HepG2 (cell line): ENCODE results near the gene ANKRD11. TPM values are rescaled to one million over a fixed set of nuclear protein-coding genes. Genes with fewer than 3 reads are reported as not detected.

Experiments used
- ATF6 ChIP-seq: sonication (generic); formaldehyde crosslinking; conservative IDR thresholded peaks from 2 replicates; pipeline ENCODE4 v1.4.0; 2020; ENCODE audit warnings: missing genetic modification reagents
- CAMTA2 ChIP-seq: sonication (generic); formaldehyde crosslinking; IDR thresholded peaks from 2 replicates; pipeline ENCODE4 v1.4.0; 2020; ENCODE audit warnings: mild to moderate bottlenecking, missing genetic modification reagents, borderline replicate concordance
- CEBPG ChIP-seq: IDR thresholded peaks from 2 replicates; pipeline ENCODE4 v1.6.1; 2016
- ETV5 ChIP-seq: IDR thresholded peaks from 2 replicates; pipeline ENCODE4 v1.6.1; 2018; ENCODE audit warnings: missing biosample characterization, missing genetic modification reagents, inconsistent platforms, borderline replicate concordance
- HNF4A ChIP-seq: sonication (generic); formaldehyde crosslinking; IDR thresholded peaks from 2 replicates; pipeline ENCODE4 v1.4.0; 2020; ENCODE audit warnings: missing genetic modification reagents
- HNRNPLL ChIP-seq: fragments of 200-400 bp; formaldehyde crosslinking; IDR thresholded peaks from 2 replicates; pipeline ENCODE4 v1.6.1; 2017; ENCODE audit warnings: mild to moderate bottlenecking, low read depth, low read length; ENCODE audit not compliant: poor library complexity, severe bottlenecking
- LRRFIP1 ChIP-seq: sonication (generic); formaldehyde crosslinking; conservative IDR thresholded peaks from 2 replicates; pipeline ENCODE4 v1.4.0; 2020; ENCODE audit warnings: missing genetic modification reagents
- MAZ ChIP-seq, 2 experiments: sonication (generic) in 1 of 2; formaldehyde crosslinking in 1 of 2; IDR thresholded peaks; 2 replicates each; pipeline versions ENCODE4 v1.5.0 to v1.6.1; 2012 to 2020; ENCODE audit warnings: low read depth in 2 of 2, mild to moderate bottlenecking in 2 of 2, borderline replicate concordance in 1 of 2, improper control_type of control experiment in 1 of 2, low read length in 1 of 2, missing genetic modification reagents in 1 of 2, moderate library complexity in 1 of 2
- MZF1 ChIP-seq: sonication (generic); formaldehyde crosslinking; IDR thresholded peaks from 2 replicates; pipeline ENCODE4 v1.8.1; 2023; ENCODE audit warnings: mild to moderate bottlenecking, missing genetic modification reagents, borderline replicate concordance
- NR3C1 ChIP-seq: sonication (generic); formaldehyde crosslinking; IDR thresholded peaks from 2 replicates; pipeline ENCODE4 v1.4.0; 2020; ENCODE audit warnings: missing genetic modification reagents
- REL ChIP-seq: sonication (generic); formaldehyde crosslinking; conservative IDR thresholded peaks from 2 replicates; pipeline ENCODE4 v1.8.0; 2022; ENCODE audit warnings: mild to moderate bottlenecking, missing genetic modification reagents, moderate library complexity
- ZBTB10 ChIP-seq: sonication (generic); formaldehyde crosslinking; IDR thresholded peaks from 2 replicates; pipeline ENCODE4 v1.4.0; 2020; ENCODE audit warnings: missing genetic modification reagents, borderline replicate concordance
- ZNF160 ChIP-seq: sonication (generic); formaldehyde crosslinking; IDR thresholded peaks from 2 replicates; pipeline ENCODE4 v1.8.0; 2022; ENCODE audit warnings: mild to moderate bottlenecking, inconsistent platforms, missing genetic modification reagents
- ZNF564 ChIP-seq: sonication (generic); formaldehyde crosslinking; IDR thresholded peaks from 2 replicates; pipeline ENCODE4 v1.8.1; 2023; ENCODE audit warnings: mild to moderate bottlenecking, missing genetic modification reagents
- ZNF709 ChIP-seq: sonication (generic); formaldehyde crosslinking; IDR thresholded peaks from 2 replicates; pipeline ENCODE4 v1.5.0; 2020; ENCODE audit warnings: mild to moderate bottlenecking, missing genetic modification reagents
- ZNF710 ChIP-seq: sonication (generic); formaldehyde crosslinking; IDR thresholded peaks from 2 replicates; pipeline ENCODE4 v1.5.0; 2020; ENCODE audit warnings: mild to moderate bottlenecking, missing genetic modification reagents, borderline replicate concordance
- polyA plus RNA-seq, 8 experiments: library from polyadenylated mRNA; depleted of rRNA in 3 of 8; stranded (reverse) in 7 of 8; unstranded in 1 of 8; fragments of >200 nt; fragmentation: Illumina TruSeq in 4 of 8; extraction: Trizol in 4 of 8; gene quantifications; 2 replicates each; pipeline versions ENCODE4 v1.2.1 to v1.2.3, GENCODE V29; 2011 to 2016; ENCODE audit warnings: low read depth in 4 of 8, missing spikeins in 1 of 8, mixed read lengths in 1 of 8; ENCODE audit not compliant: insufficient read depth in 1 of 8
- total RNA-seq, 5 experiments: library from RNA; depleted of rRNA; stranded (reverse); fragments of >200 nt; fragmentation: Illumina TruSeq; extraction: Trizol; gene quantifications; 2 replicates each; pipeline ENCODE4 v1.2.3, GENCODE V29; 2016; ENCODE audit warnings: low read depth in 1 of 5

The ANKRD11 gene
- total and polyA plus RNA-seq, 2 of the 13 experiments (the other 11 are each of a cell fraction or from before 2014, with no cell fraction given) = 21.4 to 38.4 TPM

GRCh38 chr16:89376812-89377452 is 113.4 kb downstream of the ANKRD11 start (continued):
- TF ChIP-seq REL (CRISPR knock-in tag) (no peak), ZNF709 (CRISPR knock-in tag) (no peak), MZF1 (CRISPR knock-in tag) (no peak), ETV5 (CRISPR knock-in tag) (peak; percentile 46; the same call in 1 of the 2 replicates), CAMTA2 (CRISPR knock-in tag) (no peak), MAZ (IDR thresholded peaks at IDR 0.05; ENCODE audit: borderline replicate concordance, low read depth, low read length) (no peak), MAZ (CRISPR knock-in tag; IDR thresholded peaks at IDR 0.05; ENCODE audit: low read depth) (0 out of 2 replicates have a peak, but pooled peaks have one; percentile 34), ZNF710 (no peak), LRRFIP1 (CRISPR knock-in tag) (no peak), ATF6 (CRISPR knock-in tag) (no peak), ZBTB10 (peak; percentile 77; the same call in 1 of the 2 replicates), ZNF564 (CRISPR knock-in tag) (peak; percentile 97), HNF4A (CRISPR knock-in tag) (no peak), HNRNPLL (no peak), ZNF160 (CRISPR knock-in tag) (no peak), NR3C1 (CRISPR knock-in tag) (no peak), CEBPG (CRISPR knock-in tag) (peak; percentile 46; the same call in 1 of the 2 replicates)
